ENCODE measurements around the gene CEACAM19. TPM values are rescaled to one million over a fixed set of nuclear protein-coding genes. Genes with fewer than 3 reads are reported as not detected.

Gene CEACAM19
- total and polyA plus RNA-seq, 10 of the 15 experiments (the other 5 are each of a cell fraction or from before 2014, with no cell fraction given), result 0.13 to 0.31 (median 0.17) TPM; not detected in 4

DNA sequence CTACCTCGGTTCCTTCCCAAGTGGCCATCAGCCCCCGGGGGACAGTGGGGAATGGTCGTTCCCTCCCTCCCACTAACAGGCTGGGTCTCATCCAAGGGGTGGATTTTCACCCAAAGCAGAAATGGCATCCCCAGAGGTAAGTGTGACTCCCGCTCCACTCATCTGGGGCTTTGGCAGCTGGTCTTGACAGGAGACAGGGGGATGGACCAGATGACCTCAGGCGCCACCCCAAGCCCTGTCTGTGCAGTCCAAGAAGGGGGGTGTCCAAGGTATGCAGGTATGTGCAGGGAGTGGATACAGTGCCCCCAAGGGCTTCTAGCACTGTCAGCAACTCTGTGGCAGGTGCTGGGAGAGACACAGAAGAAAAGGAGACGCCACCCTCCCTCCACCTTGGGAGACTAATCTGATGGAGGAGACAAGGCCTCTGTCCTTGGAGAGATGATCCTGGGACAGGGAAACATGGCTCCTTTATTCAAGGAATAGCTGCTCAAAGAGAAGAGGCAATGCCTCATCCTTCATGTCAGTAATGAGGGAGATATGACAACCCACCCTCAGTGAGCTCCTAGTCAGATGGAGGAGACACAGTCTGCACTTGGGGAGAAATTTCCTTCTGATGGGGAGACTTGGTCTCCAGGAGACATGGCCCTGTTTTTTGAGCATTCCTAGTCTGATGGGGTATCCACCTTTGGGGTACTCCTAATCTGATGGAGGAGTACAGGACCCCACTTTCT lies 35.4 kb downstream of the CEACAM19 start (continued):
- TF ChIP-seq FOXK2 (IDR thresholded peaks at IDR 0.05), result no peak
- TF ChIP-seq SMAD1 (IDR thresholded peaks at IDR 0.05; ENCODE audit: low read depth, partially characterized antibody), result no peak
- no peak for TF ChIP-seq KDM1A (IDR thresholded peaks at IDR 0.05; ENCODE audit: borderline replicate concordance)
- no peak for TF ChIP-seq RAD21 (IDR thresholded peaks at IDR 0.05; ENCODE audit: insufficient read depth, low read depth, low read length)

DNA sequence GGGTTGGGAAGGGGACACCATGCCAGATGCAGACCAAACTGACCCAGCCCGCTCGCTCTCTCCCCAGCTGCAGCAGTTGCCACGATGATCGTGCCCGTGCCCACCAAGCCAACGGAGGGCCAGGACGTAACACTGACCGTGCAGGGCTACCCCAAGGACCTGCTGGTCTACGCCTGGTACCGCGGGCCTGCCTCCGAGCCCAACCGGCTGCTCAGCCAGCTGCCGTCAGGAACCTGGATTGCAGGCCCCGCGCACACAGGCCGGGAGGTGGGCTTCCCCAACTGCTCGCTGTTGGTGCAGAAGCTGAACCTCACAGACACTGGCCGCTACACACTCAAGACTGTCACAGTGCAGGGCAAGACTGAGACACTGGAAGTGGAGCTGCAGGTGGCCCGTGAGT lies 36.5 kb downstream of the CEACAM19 start:
- TF ChIP-seq BRCA1 (IDR thresholded peaks at IDR 0.05; ENCODE audit: low read depth, low read length), result no peak
- TF ChIP-seq KDM1A (IDR thresholded peaks at IDR 0.05; ENCODE audit: borderline replicate concordance), result no peak
- TF ChIP-seq TAF1 (IDR thresholded peaks at IDR 0.05; ENCODE audit: borderline replicate concordance, low read depth, low read length), result no peak
- TF ChIP-seq TCF12 (IDR thresholded peaks at IDR 0.05; ENCODE audit: low read depth, low read length), result no peak
- TF ChIP-seq, protein P1, sequence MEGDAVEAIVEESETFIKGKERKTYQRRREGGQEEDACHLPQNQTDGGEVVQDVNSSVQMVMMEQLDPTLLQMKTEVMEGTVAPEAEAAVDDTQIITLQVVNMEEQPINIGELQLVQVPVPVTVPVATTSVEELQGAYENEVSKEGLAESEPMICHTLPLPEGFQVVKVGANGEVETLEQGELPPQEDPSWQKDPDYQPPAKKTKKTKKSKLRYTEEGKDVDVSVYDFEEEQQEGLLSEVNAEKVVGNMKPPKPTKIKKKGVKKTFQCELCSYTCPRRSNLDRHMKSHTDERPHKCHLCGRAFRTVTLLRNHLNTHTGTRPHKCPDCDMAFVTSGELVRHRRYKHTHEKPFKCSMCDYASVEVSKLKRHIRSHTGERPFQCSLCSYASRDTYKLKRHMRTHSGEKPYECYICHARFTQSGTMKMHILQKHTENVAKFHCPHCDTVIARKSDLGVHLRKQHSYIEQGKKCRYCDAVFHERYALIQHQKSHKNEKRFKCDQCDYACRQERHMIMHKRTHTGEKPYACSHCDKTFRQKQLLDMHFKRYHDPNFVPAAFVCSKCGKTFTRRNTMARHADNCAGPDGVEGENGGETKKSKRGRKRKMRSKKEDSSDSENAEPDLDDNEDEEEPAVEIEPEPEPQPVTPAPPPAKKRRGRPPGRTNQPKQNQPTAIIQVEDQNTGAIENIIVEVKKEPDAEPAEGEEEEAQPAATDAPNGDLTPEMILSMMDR (IDR thresholded peaks at IDR 0.05 in 2 of 3, conservative IDR thresholded peaks at IDR 0.05 in 1 of 3; ENCODE audit: control insufficient read depth in 2 of 3, extremely low read depth in 1 of 3, insufficient read depth in 1 of 3, low read depth in 3 of 3, low read length in 3 of 3), result no peak
- no peak for TF ChIP-seq SIN3A (IDR thresholded peaks at IDR 0.05; ENCODE audit: low read depth, low read length)
- TF ChIP-seq, protein P2, sequence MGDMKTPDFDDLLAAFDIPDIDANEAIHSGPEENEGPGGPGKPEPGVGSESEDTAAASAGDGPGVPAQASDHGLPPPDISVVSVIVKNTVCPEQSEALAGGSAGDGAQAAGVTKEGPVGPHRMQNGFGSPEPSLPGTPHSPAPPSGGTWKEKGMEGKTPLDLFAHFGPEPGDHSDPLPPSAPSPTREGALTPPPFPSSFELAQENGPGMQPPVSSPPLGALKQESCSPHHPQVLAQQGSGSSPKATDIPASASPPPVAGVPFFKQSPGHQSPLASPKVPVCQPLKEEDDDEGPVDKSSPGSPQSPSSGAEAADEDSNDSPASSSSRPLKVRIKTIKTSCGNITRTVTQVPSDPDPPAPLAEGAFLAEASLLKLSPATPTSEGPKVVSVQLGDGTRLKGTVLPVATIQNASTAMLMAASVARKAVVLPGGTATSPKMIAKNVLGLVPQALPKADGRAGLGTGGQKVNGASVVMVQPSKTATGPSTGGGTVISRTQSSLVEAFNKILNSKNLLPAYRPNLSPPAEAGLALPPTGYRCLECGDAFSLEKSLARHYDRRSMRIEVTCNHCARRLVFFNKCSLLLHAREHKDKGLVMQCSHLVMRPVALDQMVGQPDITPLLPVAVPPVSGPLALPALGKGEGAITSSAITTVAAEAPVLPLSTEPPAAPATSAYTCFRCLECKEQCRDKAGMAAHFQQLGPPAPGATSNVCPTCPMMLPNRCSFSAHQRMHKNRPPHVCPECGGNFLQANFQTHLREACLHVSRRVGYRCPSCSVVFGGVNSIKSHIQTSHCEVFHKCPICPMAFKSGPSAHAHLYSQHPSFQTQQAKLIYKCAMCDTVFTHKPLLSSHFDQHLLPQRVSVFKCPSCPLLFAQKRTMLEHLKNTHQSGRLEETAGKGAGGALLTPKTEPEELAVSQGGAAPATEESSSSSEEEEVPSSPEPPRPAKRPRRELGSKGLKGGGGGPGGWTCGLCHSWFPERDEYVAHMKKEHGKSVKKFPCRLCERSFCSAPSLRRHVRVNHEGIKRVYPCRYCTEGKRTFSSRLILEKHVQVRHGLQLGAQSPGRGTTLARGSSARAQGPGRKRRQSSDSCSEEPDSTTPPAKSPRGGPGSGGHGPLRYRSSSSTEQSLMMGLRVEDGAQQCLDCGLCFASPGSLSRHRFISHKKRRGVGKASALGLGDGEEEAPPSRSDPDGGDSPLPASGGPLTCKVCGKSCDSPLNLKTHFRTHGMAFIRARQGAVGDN (IDR thresholded peaks at IDR 0.05), result no peak
- Histone ChIP-seq H3K9ac (ENCODE audit: control insufficient read depth, insufficient read depth, low read length) (no peak overlapping the region), H4K20me1 (ENCODE audit: control insufficient read depth, insufficient read depth) (no peaks in the 10 kb centered on the region), H3K27ac (ENCODE audit: control insufficient read depth, insufficient read depth) (no peak overlapping the region), H3K9me3 (replicated peaks; ENCODE audit: control insufficient read depth, insufficient read depth, low read length) (no peaks in the 10 kb centered on the region), H3K27me3 (replicated peaks in 1 of 2; ENCODE audit: control insufficient read depth in 2 of 2, insufficient read depth in 2 of 2, low read length in 1 of 2) (no peaks in the 10 kb centered on the region), H3K79me2 (ENCODE audit: control insufficient read depth, insufficient read depth, low read length) (no peaks in the 10 kb centered on the region), H2AFZ (ENCODE audit: control insufficient read depth, low read depth, low read length) (no peak overlapping the region), H3K4me2 (ENCODE audit: control insufficient read depth, insufficient read depth) (no peak overlapping the region), H3K36me3 (ENCODE audit: control insufficient read depth in 2 of 2, insufficient read depth in 2 of 2, low read length in 1 of 2) (no peaks in the 10 kb centered on the region), H3K4me3 (no peak overlapping the region), H3K4me1 (ENCODE audit: control insufficient read depth, insufficient read depth, low read length) (no peaks in the 10 kb centered on the region; the same call in 1 of the 2 replicates)
- SMC1A ChIA-PET (ENCODE audit: uncharacterized antibody, unreplicated experiment), result no interaction called here
- no peak for FAIRE-seq
- 70% methylated on average over 20 of the region's 20 CpGs for WGBS (ENCODE audit: insufficient coverage, insufficient replicate concordance, low lambda C conversion rate, missing lambda C conversion rate)
- intact Hi-C loops (cut with micrococcal nuclease; ENCODE audit: unreplicated experiment), result no loop called here
- in situ Hi-C loops (cut with MboI), result no loop called here
- BruUV-seq (replicated peaks), result no TSS peak
- RAD21 ChIA-PET (ENCODE audit: unreplicated experiment), result no interaction called here
- DNase-seq (ENCODE audit: low read depth, low spot score), result no peak
- CTCF ChIA-PET, result no interaction called here
- no peak for ATAC-seq
- POLR2A ChIA-PET, result no interaction called here
